ENCODE measurements around the gene ZC3H14. TPM values are rescaled to one million over a fixed set of nuclear protein-coding genes. Genes with fewer than 3 reads are reported as not detected.

Gene ZC3H14
- polyA plus RNA-seq, 1 of the 3 experiments (the other 2 are of a cell fraction): 61.5 TPM

DNA sequence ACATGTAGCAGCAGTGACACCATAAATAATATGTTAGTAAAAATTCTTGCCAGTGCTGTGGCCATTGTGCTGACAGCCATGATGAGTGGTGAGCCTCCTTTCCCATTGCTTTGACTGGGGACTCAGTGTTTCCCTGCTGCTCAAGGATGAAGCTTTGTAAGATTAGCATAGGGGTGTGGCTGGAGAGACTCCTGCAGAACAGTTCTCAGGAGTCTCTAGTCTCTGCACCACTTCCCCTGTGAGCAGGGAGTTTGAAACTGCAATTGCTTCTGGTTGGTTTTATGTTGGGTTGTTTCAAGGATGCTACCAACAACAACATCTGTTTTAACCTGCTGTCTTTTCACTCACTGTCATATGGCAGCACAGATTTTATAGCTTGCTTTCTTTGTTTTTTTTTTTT lies 41.4 kb downstream of the ZC3H14 start:
- CTCF ChIA-PET: interaction anchor here (0.7 to 1.6 kb wide), 3 partner anchors 9 to 20 kb away, joined by 3 to 5 read pairs (median 3); no protein-coding TSS in a partner anchor
- H3K27me3 ChIP-seq (ENCODE audit: insufficient read depth): no peaks in the 10 kb centered on the region
- H3K27ac ChIP-seq (ENCODE audit: low read depth in 2 of 2, low read length in 1 of 2): no peak overlapping the region
- H3K9me2 ChIP-seq: no peaks in the 10 kb centered on the region
- no peak overlapping the region for H3K4me3 ChIP-seq (ENCODE audit: low read depth in 2 of 2, low read length in 1 of 2)
- DNase-seq: no peak
- no peaks in the 10 kb centered on the region for H4K20me1 ChIP-seq (ENCODE audit: insufficient read depth)
- H3K79me2 ChIP-seq (ENCODE audit: insufficient read depth): peaks cover 3% of the 10 kb centered on the region
- peaks cover 70 to 86% of the 10 kb centered on the region in 2 experiments for H3K36me3 ChIP-seq (replicated peaks in 1 of 2; ENCODE audit: control insufficient read depth in 1 of 2, insufficient read depth in 2 of 2, low read length in 1 of 2)
- no peaks in the 10 kb centered on the region for H3F3A ChIP-seq (replicated peaks; ENCODE audit: insufficient read depth)
- peaks cover 0 to 2% of the 10 kb centered on the region in 2 experiments; a peak in 1 of 4 replicates for H3K4me1 ChIP-seq (ENCODE audit: control insufficient read depth in 1 of 2, insufficient read depth in 2 of 2, low read depth in 1 of 2, low read length in 1 of 2)
- H3K9me3 ChIP-seq: no peaks in the 10 kb centered on the region
- H2AFZ ChIP-seq (ENCODE audit: low read depth): no peak overlapping the region
- no peak overlapping the region for H3K9ac ChIP-seq
- TF ChIP-seq, protein P1, sequence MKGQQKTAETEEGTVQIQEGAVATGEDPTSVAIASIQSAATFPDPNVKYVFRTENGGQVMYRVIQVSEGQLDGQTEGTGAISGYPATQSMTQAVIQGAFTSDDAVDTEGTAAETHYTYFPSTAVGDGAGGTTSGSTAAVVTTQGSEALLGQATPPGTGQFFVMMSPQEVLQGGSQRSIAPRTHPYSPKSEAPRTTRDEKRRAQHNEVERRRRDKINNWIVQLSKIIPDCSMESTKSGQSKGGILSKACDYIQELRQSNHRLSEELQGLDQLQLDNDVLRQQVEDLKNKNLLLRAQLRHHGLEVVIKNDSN (IDR thresholded peaks at IDR 0.05; ENCODE audit: borderline replicate concordance, low read depth): no peak
- TF ChIP-seq NFIC (IDR thresholded peaks at IDR 0.05; ENCODE audit: borderline replicate concordance) (no peak), RXRA (IDR thresholded peaks at IDR 0.05; ENCODE audit: borderline replicate concordance, low read depth) (no peak), MXI1 (IDR thresholded peaks at IDR 0.05; ENCODE audit: low read depth, low read length) (no peak), FOSL2 (IDR thresholded peaks at IDR 0.05; ENCODE audit: borderline replicate concordance, low read depth) (no peak), EP300 (IDR thresholded peaks at IDR 0.05; ENCODE audit: borderline replicate concordance in 1 of 2, low read depth in 1 of 2, low read length in 1 of 2) (no peak), EZH2phosphoT487 (IDR thresholded peaks at IDR 0.05; ENCODE audit: borderline replicate concordance, low read depth) (no peak), RFX5 (IDR thresholded peaks at IDR 0.05; ENCODE audit: low read length) (no peak), RAD21 (IDR thresholded peaks at IDR 0.05; ENCODE audit: low read length) (no peak), TEAD4 (IDR thresholded peaks at IDR 0.05; ENCODE audit: borderline replicate concordance, insufficient read depth) (no peak), NRF1 (IDR thresholded peaks at IDR 0.05; ENCODE audit: low read depth, low read length) (no peak), TAF1 (IDR thresholded peaks at IDR 0.05; ENCODE audit: borderline replicate concordance, low read depth, low read length) (no peak), GATA2 (CRISPR knock-in tag; IDR thresholded peaks at IDR 0.05) (no peak), SIN3A (IDR thresholded peaks at IDR 0.05; ENCODE audit: borderline replicate concordance, low read depth, low read length) (no peak), JUND (IDR thresholded peaks at IDR 0.05) (no peak)
- TF ChIP-seq, protein P2, sequence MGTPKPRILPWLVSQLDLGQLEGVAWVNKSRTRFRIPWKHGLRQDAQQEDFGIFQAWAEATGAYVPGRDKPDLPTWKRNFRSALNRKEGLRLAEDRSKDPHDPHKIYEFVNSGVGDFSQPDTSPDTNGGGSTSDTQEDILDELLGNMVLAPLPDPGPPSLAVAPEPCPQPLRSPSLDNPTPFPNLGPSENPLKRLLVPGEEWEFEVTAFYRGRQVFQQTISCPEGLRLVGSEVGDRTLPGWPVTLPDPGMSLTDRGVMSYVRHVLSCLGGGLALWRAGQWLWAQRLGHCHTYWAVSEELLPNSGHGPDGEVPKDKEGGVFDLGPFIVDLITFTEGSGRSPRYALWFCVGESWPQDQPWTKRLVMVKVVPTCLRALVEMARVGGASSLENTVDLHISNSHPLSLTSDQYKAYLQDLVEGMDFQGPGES (IDR thresholded peaks at IDR 0.05; ENCODE audit: low read depth, low read length): no peak
- TF ChIP-seq, protein P3, sequence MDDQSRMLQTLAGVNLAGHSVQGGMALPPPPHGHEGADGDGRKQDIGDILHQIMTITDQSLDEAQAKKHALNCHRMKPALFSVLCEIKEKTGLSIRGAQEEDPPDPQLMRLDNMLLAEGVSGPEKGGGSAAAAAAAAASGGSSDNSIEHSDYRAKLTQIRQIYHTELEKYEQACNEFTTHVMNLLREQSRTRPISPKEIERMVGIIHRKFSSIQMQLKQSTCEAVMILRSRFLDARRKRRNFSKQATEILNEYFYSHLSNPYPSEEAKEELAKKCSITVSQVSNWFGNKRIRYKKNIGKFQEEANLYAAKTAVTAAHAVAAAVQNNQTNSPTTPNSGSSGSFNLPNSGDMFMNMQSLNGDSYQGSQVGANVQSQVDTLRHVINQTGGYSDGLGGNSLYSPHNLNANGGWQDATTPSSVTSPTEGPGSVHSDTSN (IDR thresholded peaks at IDR 0.05): no peak
- TF ChIP-seq, protein P4, sequence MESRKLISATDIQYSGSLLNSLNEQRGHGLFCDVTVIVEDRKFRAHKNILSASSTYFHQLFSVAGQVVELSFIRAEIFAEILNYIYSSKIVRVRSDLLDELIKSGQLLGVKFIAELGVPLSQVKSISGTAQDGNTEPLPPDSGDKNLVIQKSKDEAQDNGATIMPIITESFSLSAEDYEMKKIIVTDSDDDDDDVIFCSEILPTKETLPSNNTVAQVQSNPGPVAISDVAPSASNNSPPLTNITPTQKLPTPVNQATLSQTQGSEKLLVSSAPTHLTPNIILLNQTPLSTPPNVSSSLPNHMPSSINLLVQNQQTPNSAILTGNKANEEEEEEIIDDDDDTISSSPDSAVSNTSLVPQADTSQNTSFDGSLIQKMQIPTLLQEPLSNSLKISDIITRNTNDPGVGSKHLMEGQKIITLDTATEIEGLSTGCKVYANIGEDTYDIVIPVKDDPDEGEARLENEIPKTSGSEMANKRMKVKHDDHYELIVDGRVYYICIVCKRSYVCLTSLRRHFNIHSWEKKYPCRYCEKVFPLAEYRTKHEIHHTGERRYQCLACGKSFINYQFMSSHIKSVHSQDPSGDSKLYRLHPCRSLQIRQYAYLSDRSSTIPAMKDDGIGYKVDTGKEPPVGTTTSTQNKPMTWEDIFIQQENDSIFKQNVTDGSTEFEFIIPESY (IDR thresholded peaks at IDR 0.05; ENCODE audit: borderline replicate concordance, low read depth): no peak
- TF ChIP-seq, protein P5, sequence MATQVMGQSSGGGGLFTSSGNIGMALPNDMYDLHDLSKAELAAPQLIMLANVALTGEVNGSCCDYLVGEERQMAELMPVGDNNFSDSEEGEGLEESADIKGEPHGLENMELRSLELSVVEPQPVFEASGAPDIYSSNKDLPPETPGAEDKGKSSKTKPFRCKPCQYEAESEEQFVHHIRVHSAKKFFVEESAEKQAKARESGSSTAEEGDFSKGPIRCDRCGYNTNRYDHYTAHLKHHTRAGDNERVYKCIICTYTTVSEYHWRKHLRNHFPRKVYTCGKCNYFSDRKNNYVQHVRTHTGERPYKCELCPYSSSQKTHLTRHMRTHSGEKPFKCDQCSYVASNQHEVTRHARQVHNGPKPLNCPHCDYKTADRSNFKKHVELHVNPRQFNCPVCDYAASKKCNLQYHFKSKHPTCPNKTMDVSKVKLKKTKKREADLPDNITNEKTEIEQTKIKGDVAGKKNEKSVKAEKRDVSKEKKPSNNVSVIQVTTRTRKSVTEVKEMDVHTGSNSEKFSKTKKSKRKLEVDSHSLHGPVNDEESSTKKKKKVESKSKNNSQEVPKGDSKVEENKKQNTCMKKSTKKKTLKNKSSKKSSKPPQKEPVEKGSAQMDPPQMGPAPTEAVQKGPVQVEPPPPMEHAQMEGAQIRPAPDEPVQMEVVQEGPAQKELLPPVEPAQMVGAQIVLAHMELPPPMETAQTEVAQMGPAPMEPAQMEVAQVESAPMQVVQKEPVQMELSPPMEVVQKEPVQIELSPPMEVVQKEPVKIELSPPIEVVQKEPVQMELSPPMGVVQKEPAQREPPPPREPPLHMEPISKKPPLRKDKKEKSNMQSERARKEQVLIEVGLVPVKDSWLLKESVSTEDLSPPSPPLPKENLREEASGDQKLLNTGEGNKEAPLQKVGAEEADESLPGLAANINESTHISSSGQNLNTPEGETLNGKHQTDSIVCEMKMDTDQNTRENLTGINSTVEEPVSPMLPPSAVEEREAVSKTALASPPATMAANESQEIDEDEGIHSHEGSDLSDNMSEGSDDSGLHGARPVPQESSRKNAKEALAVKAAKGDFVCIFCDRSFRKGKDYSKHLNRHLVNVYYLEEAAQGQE (IDR thresholded peaks at IDR 0.05; ENCODE audit: low read depth, low read length): no peak
- POLR2A ChIA-PET: no interaction called here
- no peak overlapping the region for H3K4me2 ChIP-seq

Data from SK-N-SH (cell line).